ENCODE data around the gene IFI44L.

IFI44L gene

GRCh38 chr1:78651241-78651640 is 31.0 kb downstream of the IFI44L start:
- Histone ChIP-seq H3K27me3 (replicated peaks in 2 of 5; ENCODE audit: control insufficient read depth in 4 of 5, insufficient read depth in 5 of 5, low read length in 4 of 5) (no peaks in the 10 kb centered on the region), H3K4me1 (ENCODE audit: control extremely low read depth in 1 of 4, control insufficient read depth in 4 of 4, insufficient read depth in 4 of 4, low read length in 3 of 4) (peaks cover 4 to 41% (median 12%) of the 10 kb centered on the region in 4 experiments), H3K4me3 (ENCODE audit: control insufficient read depth in 1 of 7, extremely low read depth in 1 of 7, insufficient read depth in 4 of 7, low read depth in 2 of 7, low read length in 6 of 7) (peak overlapping the region in 5 of 7 experiments; percentile 17 to 92 (median 68)), H3K9me3 (ENCODE audit: control extremely low read depth in 1 of 5, control insufficient read depth in 4 of 5, insufficient read depth in 2 of 5, low read depth in 1 of 5, low read length in 4 of 5) (peaks cover 0 to 17% (median 5%) of the 10 kb centered on the region in 5 experiments), H3K27ac (ENCODE audit: insufficient read depth in 1 of 2, low read depth in 1 of 2, low read length in 2 of 2, poor library complexity in 1 of 2, severe bottlenecking in 2 of 2) (peak overlapping the region in 1 of 2 experiments; percentile 43), H3K36me3 (ENCODE audit: control insufficient read depth in 4 of 4, insufficient read depth in 4 of 4, low read length in 3 of 4) (peaks cover 0 to 14% (median 4%) of the 10 kb centered on the region in 4 experiments)
- ChIA-PET CTCF (no interaction called here), POLR2A (no interaction called here)
- WGBS (ENCODE audit: insufficient coverage) = 49% methylated on average over 6 of the region's 12 CpGs
- DNase-seq = peak in 2 of 3 donors; percentile 34 to 45

GRCh38 chr1:78652019-78652560 is 31.8 kb downstream of the IFI44L start:
- H3K27me3 ChIP-seq (replicated peaks in 2 of 5; ENCODE audit: control insufficient read depth in 4 of 5, insufficient read depth in 5 of 5, low read length in 4 of 5) = no peaks in the 10 kb centered on the region
- DNase-seq = no peak
- ChIA-PET POLR2A (no interaction called here), CTCF (no interaction called here)
- 95% methylated on average over 12 of the region's 17 CpGs for WGBS (ENCODE audit: insufficient coverage)
- peak overlapping the region in 3 of 7 experiments; percentile 68 to 92 (median 80) for H3K4me3 ChIP-seq (ENCODE audit: control insufficient read depth in 1 of 7, extremely low read depth in 1 of 7, insufficient read depth in 4 of 7, low read depth in 2 of 7, low read length in 6 of 7)
- peaks cover 4 to 39% (median 9%) of the 10 kb centered on the region in 4 experiments for H3K4me1 ChIP-seq (ENCODE audit: control extremely low read depth in 1 of 4, control insufficient read depth in 4 of 4, insufficient read depth in 4 of 4, low read length in 3 of 4)
- peaks cover 0 to 14% (median 4%) of the 10 kb centered on the region in 4 experiments for H3K36me3 ChIP-seq (ENCODE audit: control insufficient read depth in 4 of 4, insufficient read depth in 4 of 4, low read length in 3 of 4)
- H3K9me3 ChIP-seq (ENCODE audit: control extremely low read depth in 1 of 5, control insufficient read depth in 4 of 5, insufficient read depth in 2 of 5, low read depth in 1 of 5, low read length in 4 of 5) = peaks cover 0 to 15% (median 5%) of the 10 kb centered on the region in 5 experiments
- peak overlapping the region in 1 of 2 experiments; percentile 43 for H3K27ac ChIP-seq (ENCODE audit: insufficient read depth in 1 of 2, low read depth in 1 of 2, low read length in 2 of 2, poor library complexity in 1 of 2, severe bottlenecking in 2 of 2)

- H3K36me3 ChIP-seq (ENCODE audit: control insufficient read depth in 4 of 4, insufficient read depth in 4 of 4, low read length in 3 of 4) = peaks cover 6 to 71% (median 26%) of the 10 kb centered on the region in 4 experiments
- H3K9me3 ChIP-seq (ENCODE audit: control extremely low read depth in 1 of 5, control insufficient read depth in 4 of 5, insufficient read depth in 2 of 5, low read depth in 1 of 5, low read length in 4 of 5) = no peaks in the 10 kb centered on the region
- H3K4me3 ChIP-seq (ENCODE audit: control insufficient read depth in 1 of 7, extremely low read depth in 1 of 7, insufficient read depth in 4 of 7, low read depth in 2 of 7, low read length in 6 of 7) = no peak overlapping the region
- ChIA-PET POLR2A (no interaction called here), CTCF (interaction anchor here (1.0 kb wide), 1 partner anchor 11 kb away, joined by 3 read pairs; no protein-coding TSS in a partner anchor)
- no peaks in the 10 kb centered on the region for H3K4me1 ChIP-seq (ENCODE audit: control extremely low read depth in 1 of 4, control insufficient read depth in 4 of 4, insufficient read depth in 4 of 4, low read length in 3 of 4)
- H3K27me3 ChIP-seq (replicated peaks in 2 of 5; ENCODE audit: control insufficient read depth in 4 of 5, insufficient read depth in 5 of 5, low read length in 4 of 5) = no peaks in the 10 kb centered on the region
- no peak overlapping the region for H3K27ac ChIP-seq (ENCODE audit: insufficient read depth in 1 of 2, low read depth in 1 of 2, low read length in 2 of 2, poor library complexity in 1 of 2, severe bottlenecking in 2 of 2)
- 92% methylated on average over 1 of the region's 1 CpG for WGBS (ENCODE audit: insufficient coverage)
- DNase-seq = no peak
Measured at GRCh38 chr1:78658901-78659300, 38.7 kb downstream of the IFI44L start.

- Histone ChIP-seq H3K27ac (ENCODE audit: insufficient read depth in 1 of 2, low read depth in 1 of 2, low read length in 2 of 2, poor library complexity in 1 of 2, severe bottlenecking in 2 of 2) (no peak overlapping the region), H3K4me1 (ENCODE audit: control extremely low read depth in 1 of 4, control insufficient read depth in 4 of 4, insufficient read depth in 4 of 4, low read length in 3 of 4) (peaks cover 0 to 2% (median 0%) of the 10 kb centered on the region in 4 experiments), H3K4me3 (ENCODE audit: control insufficient read depth in 1 of 7, extremely low read depth in 1 of 7, insufficient read depth in 4 of 7, low read depth in 2 of 7, low read length in 6 of 7) (no peak overlapping the region), H3K27me3 (replicated peaks in 2 of 5; ENCODE audit: control insufficient read depth in 4 of 5, insufficient read depth in 5 of 5, low read length in 4 of 5) (no peaks in the 10 kb centered on the region), H3K9me3 (ENCODE audit: control extremely low read depth in 1 of 5, control insufficient read depth in 4 of 5, insufficient read depth in 2 of 5, low read depth in 1 of 5, low read length in 4 of 5) (no peaks in the 10 kb centered on the region), H3K36me3 (ENCODE audit: control insufficient read depth in 4 of 4, insufficient read depth in 4 of 4, low read length in 3 of 4) (peaks cover 5 to 47% (median 20%) of the 10 kb centered on the region in 4 experiments)
- ChIA-PET POLR2A (no interaction called here), CTCF (no interaction called here)
- no peak for DNase-seq
- WGBS (ENCODE audit: insufficient coverage) = no CpG with 5 or more reads among the region's 2 CpGs
Measured at GRCh38 chr1:78663923-78664322, 43.7 kb downstream of the IFI44L start.

- Histone ChIP-seq H3K27ac (ENCODE audit: insufficient read depth in 1 of 2, low read depth in 1 of 2, low read length in 2 of 2, poor library complexity in 1 of 2, severe bottlenecking in 2 of 2) (no peak overlapping the region), H3K4me3 (ENCODE audit: control insufficient read depth in 1 of 7, extremely low read depth in 1 of 7, insufficient read depth in 4 of 7, low read depth in 2 of 7, low read length in 6 of 7) (no peak overlapping the region), H3K27me3 (replicated peaks in 2 of 5; ENCODE audit: control insufficient read depth in 4 of 5, insufficient read depth in 5 of 5, low read length in 4 of 5) (no peaks in the 10 kb centered on the region), H3K9me3 (ENCODE audit: control extremely low read depth in 1 of 5, control insufficient read depth in 4 of 5, insufficient read depth in 2 of 5, low read depth in 1 of 5, low read length in 4 of 5) (no peaks in the 10 kb centered on the region), H3K4me1 (ENCODE audit: control extremely low read depth in 1 of 4, control insufficient read depth in 4 of 4, insufficient read depth in 4 of 4, low read length in 3 of 4) (peaks cover 0 to 2% (median 0%) of the 10 kb centered on the region in 4 experiments), H3K36me3 (ENCODE audit: control insufficient read depth in 4 of 4, insufficient read depth in 4 of 4, low read length in 3 of 4) (peaks cover 0 to 39% (median 12%) of the 10 kb centered on the region in 4 experiments)
- 100% methylated on average over 1 of the region's 1 CpG for WGBS (ENCODE audit: insufficient coverage)
- ChIA-PET CTCF (interaction anchor here (1.4 to 2.4 kb wide), 2 partner anchors 11 to 15 kb away, joined by 4 to 6 read pairs; partner anchors contain the start of gene IFI44), POLR2A (no interaction called here)
- DNase-seq = no peak
Measured at GRCh38 chr1:78664763-78665162, 44.5 kb downstream of the IFI44L start.

GRCh38 chr1:78665809-78666208 is 45.6 kb downstream of the IFI44L start:
- Histone ChIP-seq H3K9me3 (ENCODE audit: control extremely low read depth in 1 of 5, control insufficient read depth in 4 of 5, insufficient read depth in 2 of 5, low read depth in 1 of 5, low read length in 4 of 5) (no peaks in the 10 kb centered on the region), H3K27me3 (replicated peaks in 2 of 5; ENCODE audit: control insufficient read depth in 4 of 5, insufficient read depth in 5 of 5, low read length in 4 of 5) (no peaks in the 10 kb centered on the region), H3K36me3 (ENCODE audit: control insufficient read depth in 4 of 4, insufficient read depth in 4 of 4, low read length in 3 of 4) (peaks cover 0 to 31% (median 10%) of the 10 kb centered on the region in 4 experiments), H3K4me3 (ENCODE audit: control insufficient read depth in 1 of 7, extremely low read depth in 1 of 7, insufficient read depth in 4 of 7, low read depth in 2 of 7, low read length in 6 of 7) (no peak overlapping the region), H3K27ac (ENCODE audit: insufficient read depth in 1 of 2, low read depth in 1 of 2, low read length in 2 of 2, poor library complexity in 1 of 2, severe bottlenecking in 2 of 2) (no peak overlapping the region), H3K4me1 (ENCODE audit: control extremely low read depth in 1 of 4, control insufficient read depth in 4 of 4, insufficient read depth in 4 of 4, low read length in 3 of 4) (peaks cover 0 to 2% (median 0%) of the 10 kb centered on the region in 4 experiments)
- ChIA-PET POLR2A (no interaction called here), CTCF (interaction anchor here (0.7 to 2.4 kb wide), 4 partner anchors 10 to 48 kb away, joined by 3 to 6 read pairs (median 5); partner anchors contain the start of gene IFI44)
- WGBS (ENCODE audit: insufficient coverage) = 100% methylated on average over 4 of the region's 6 CpGs
- DNase-seq = no peak

- no peak for DNase-seq
- H3K4me3 ChIP-seq (ENCODE audit: control insufficient read depth in 1 of 7, extremely low read depth in 1 of 7, insufficient read depth in 4 of 7, low read depth in 2 of 7, low read length in 6 of 7) = no peak overlapping the region
- H3K4me1 ChIP-seq (ENCODE audit: control extremely low read depth in 1 of 4, control insufficient read depth in 4 of 4, insufficient read depth in 4 of 4, low read length in 3 of 4) = peaks cover 0 to 2% (median 0%) of the 10 kb centered on the region in 4 experiments
- WGBS (ENCODE audit: insufficient coverage) = no CpG with 5 or more reads among the region's 1 CpG
- no peaks in the 10 kb centered on the region for H3K9me3 ChIP-seq (ENCODE audit: control extremely low read depth in 1 of 5, control insufficient read depth in 4 of 5, insufficient read depth in 2 of 5, low read depth in 1 of 5, low read length in 4 of 5)
- H3K27ac ChIP-seq (ENCODE audit: insufficient read depth in 1 of 2, low read depth in 1 of 2, low read length in 2 of 2, poor library complexity in 1 of 2, severe bottlenecking in 2 of 2) = no peak overlapping the region
- ChIA-PET POLR2A (no interaction called here), CTCF (interaction anchor here (0.8 kb wide), 1 partner anchor 49 kb away, joined by 3 read pairs; no protein-coding TSS in a partner anchor)
- peaks cover 0 to 12% (median 6%) of the 10 kb centered on the region in 4 experiments for H3K36me3 ChIP-seq (ENCODE audit: control insufficient read depth in 4 of 4, insufficient read depth in 4 of 4, low read length in 3 of 4)
- no peaks in the 10 kb centered on the region for H3K27me3 ChIP-seq (replicated peaks in 2 of 5; ENCODE audit: control insufficient read depth in 4 of 5, insufficient read depth in 5 of 5, low read length in 4 of 5)
Measured at GRCh38 chr1:78667939-78668338, 47.7 kb downstream of the IFI44L start.

Data from common myeloid progenitor, CD34-positive (primary cell).